Activated CD4-positive, alpha-beta T cell treated with anti-CD3 and anti-CD28 coated beads, Interleukin-2, amount 50 U/mL, for 48 hours (primary cell): ENCODE data around the gene SLC4A1AP.

Experiments
- DNase-seq, 2 experiments: peaks; one replicate each; pipeline ENCODE4 v3.0.0-alpha.2; 2020

Gene SLC4A1AP

DNA sequence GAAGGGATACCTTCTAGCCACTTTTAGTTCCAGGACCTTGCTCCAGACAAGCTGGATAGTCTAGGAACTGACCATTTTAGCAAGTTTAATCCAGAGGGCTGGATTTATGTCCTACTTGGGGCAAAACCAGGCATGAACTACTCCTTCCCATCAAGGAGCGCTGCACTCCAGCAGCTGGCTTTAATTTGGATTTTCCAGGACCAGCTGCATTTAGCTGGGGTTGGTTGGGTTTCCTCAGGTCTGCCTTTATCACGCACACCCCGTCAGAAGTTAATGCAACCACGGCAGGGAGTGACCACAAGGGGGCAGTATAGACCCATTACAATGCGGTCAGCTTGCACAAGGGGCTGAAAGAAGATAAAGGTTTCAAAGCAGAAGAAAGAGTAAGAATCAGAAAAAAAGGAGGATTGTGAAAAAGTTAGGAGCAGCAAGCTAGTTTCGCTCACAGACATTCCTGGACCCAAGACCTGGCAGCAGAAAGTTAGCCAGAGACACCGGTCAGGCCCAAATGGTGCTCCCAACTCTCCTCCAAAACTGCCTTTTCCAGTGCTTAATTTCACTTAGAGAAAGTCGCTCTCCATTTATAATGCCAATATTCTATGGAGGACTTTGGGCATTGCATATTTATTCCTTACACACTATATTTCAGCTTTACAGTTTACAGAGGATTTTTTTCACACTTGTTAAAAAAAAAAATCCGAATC is 40.1 kb downstream of the SLC4A1AP start:
- peak; percentile 91 to 93 for DNase-seq

DNA sequence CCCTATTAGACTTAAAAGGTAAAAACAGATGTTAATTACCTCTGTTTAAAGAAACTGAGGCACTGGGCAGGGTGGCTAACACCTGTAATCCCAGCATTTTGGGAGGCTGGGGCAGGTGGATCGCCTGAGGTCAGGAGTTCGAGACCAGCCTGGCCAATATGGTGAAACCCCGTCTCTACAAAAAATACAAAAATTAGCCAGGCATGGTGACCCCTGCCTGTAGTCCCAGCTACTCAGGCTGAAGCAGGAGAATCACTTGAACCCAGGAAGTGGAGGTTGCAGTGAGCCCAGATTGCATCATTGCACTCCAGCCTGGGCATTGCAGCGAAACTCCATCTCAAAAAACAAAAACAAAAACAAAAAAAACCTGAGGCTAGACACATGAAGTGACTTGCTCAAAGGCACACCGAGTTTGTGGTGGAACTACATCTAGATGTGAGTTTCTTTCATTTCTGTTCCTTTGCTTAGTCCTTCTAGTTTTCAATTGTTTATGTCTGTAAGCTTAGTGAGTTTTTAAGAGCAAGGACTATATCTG is 40.7 kb downstream of the SLC4A1AP start:
- no peak for DNase-seq

DNA sequence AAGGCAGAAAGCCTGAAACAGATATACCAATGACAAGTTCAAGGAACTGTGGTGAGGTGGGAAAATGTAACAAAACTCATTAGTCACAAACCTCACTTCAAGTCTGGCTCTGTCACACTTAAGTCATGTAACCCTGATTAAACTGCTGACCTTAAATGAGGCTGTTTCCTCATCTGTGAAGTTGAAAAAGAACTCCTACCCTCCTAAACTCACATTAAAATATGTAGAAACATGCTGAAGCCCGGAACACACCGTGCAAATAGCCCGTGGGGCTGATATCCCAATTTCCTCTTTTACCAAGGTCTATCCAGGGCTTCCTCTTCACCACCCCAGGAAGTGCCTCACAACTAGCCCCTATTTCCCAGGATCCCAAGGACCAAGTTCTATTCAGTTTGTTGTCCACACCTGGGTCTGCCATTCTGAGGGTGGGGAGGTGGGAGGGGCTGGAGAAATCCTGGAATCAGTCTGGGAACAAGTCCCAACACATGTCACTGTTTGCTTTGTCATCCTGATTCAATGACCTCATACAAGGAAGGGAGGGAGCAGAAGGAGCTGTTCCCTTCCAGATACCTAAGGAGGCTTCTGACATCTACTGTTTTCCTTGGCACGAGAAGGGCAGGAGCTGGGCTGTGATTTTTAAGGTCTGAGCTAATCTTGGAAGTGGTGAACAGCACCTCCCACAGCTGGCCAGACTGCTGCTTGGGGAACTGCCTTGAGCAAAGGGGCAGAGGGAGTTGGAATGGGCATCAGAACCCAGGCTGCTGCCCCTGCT is 42.3 kb downstream of the SLC4A1AP start:
- DNase-seq: no peak

DNA sequence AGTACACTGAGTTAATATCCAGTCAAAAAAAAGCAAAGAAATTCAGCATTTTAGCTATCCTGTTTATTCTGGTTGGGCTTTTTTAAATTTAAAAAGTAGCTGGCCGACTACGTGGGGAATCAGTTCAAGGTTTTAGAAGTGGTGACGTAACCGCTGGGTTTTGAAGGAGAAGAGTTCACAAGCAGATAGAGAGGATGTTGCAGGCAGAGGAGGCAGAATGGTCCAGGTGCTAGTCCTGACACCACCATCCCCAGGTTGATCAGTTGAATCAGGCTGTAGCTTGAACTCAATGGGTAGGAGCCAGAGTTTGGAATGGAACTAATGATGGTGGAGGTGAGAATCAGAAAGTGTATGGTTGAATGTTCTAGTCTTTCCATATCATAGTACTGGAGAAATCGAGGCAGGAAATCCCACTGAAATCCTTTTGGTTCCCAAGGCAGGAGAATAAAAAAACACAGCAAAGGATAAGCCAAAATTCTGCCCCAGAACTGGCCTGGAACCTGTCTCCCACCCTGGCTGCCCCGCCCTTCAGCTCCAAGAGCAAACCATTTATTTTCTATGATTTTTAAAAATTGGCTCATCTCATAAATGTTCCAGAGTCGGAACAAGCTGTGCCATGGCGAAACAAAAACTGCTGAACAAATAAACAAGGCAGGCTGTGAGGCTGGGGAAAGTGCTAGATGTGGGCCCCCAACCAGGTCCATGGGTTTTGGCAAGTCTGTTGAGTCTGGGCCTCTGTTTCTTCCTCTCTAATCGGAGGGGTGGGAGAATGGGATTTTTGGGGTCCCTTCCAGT is 44.0 kb downstream of the SLC4A1AP start:
- DNase-seq: no peak

DNA sequence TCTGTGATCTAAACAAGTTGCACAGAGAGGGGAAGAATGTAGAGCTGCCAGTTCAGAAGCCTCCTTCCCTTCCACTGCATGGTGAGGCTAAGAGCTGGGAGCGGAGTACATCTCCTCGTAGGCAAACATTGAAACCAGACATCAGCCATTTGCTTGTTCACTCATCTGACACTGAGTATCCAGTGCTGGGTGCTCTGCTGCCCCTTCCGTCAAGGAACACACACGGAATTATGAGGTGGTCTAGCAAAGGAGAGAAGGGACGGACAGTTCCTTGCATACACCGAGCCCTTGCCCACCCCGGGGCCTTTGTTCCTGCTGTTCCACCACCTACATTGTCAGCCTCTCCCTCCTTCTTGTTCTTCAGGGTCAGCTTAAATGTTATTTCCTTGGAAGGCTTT is 44.6 kb downstream of the SLC4A1AP start:
- no peak for DNase-seq

DNA sequence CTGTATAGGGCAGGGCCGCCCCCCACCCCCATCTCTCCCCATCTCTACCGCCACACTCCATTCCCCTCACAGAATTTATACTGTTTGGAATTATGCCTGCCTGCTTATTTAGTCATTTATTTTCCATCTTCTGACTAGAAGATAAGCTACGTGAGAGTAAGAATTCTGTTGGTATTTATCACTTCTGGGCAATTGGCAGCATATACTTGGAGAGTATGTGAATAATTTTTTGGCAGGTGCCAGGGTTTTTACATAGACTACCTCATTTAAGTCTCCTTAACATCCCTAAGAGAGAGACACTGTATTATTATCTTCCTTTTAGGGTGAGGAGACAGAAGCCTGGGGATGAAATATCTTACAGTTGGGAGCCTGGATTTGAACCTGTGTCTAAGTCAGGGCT is 45.0 kb downstream of the SLC4A1AP start:
- DNase-seq: no peak

DNA sequence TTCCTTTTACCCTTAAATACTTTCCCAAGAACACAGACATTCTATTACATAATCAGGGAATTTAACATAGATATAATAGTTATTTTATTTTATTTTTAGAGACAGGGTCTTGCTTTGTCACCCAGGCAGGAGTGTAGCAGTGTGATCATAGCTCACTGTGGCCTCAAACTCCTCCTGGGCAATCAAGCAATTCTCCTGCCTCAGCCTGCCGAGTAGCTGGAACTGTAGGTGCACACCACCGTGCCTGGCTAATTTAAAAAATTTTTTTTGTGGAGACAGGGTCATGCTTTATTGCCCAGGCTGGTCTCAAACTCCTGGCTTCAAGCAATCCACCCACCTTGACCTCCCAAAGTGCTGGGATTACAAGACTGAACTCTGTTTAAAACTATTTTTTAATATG is 45.6 kb downstream of the SLC4A1AP start:
- DNase-seq: no peak

DNA sequence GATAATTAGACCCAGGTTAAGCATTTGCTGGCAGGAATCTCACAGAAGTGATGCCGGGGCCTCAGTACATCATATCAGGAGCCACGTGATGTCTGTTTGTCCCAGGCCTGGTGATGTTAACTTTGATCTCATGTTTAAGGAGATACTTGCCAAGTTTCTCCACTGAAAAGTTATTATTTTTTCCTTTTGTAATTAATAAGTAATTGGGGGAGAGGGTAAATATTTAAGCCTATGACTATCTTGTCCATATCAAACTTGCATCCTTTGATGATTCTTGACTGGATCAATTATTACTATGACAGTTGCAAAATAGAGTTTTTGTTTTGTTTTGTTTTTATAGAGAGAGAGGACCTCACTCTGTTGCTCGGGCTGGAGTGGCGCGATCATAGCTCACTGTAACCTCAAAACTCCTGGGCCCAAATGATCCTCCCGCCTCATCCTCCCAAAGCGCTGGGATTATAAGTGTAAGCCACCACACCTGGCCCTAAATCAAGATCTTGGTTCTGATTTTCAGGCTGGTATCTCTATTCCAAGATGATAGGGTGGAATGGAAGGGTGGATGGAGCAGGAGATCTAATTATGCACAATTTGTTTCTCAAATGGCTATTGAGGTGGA is 46.4 kb downstream of the SLC4A1AP start:
- DNase-seq: no peak

DNA sequence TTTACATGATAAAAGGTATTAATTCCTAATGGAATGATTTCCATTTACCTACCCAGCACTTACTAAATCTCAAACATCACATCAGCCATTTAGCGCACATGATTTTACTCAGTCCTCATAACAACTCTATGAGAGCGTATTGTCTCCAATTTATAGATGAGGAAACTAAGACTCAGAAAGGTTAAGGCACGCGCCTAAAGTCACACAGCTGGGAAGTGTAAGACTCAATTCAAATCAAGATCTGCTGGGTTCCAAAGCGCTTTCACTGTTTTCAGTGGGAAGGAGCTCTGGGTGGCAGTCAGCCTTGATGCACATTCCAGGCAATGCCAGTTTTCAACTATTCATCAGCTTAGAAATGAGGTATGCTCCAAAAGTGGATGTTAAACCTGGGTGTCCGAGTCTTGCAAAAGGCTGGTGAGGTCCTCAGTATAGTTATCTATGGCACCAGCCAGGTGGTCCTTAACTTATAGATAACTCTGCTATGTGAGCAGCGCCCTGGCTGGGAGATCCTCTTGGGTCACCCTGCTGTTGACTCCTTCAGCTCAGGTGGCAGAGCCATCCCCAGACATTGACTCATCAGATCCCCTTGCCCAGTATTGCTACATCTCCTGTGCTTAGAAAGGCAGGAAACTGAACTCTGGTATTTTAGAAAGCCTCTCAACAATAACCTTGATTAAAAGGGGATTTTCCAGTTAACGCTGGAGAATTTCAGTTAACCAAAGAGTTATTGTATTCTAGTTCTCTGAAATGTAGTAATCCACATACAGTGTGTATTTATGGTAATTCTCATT is 47.1 kb downstream of the SLC4A1AP start:
- DNase-seq: no peak

DNA sequence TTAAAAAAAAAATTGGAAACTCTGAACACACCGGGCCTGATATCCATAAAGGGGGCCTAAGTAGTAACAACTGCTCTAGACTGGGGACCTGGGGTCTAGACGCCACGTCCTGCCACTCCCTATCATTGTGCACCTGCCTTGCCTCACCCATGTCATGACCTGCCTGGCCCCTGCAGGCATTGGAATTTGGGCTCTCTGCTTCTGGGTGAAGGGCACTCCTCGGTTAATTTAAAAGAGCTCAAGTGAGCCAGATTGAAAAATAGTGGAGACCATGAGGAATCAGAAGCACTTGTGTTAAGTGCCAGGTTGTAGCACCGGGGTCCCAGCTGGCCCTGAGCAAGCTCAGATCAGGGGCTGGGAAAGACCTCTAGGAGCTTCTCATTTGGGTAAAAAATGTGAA is 48.1 kb downstream of the SLC4A1AP start:
- DNase-seq: no peak

DNA sequence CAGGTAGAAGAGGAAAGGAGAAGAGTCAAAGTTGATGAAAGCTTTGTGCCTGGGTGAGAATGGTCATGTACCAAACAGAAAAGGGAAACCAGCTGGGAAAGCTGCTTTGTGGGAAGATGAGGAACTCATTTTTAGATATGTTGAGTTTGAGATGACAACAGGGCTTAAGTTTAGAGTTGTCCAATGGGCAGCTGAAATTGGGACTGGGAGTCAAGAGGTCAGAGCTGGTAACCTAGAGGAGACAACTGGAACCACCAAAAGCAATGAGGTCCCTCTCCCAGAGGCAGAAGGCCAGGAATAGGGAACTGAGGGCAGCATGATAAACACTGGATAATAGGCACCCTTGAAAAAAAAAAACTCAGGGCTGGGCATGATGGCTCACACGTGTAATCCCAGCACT is 48.8 kb downstream of the SLC4A1AP start:
- DNase-seq: no peak

DNA sequence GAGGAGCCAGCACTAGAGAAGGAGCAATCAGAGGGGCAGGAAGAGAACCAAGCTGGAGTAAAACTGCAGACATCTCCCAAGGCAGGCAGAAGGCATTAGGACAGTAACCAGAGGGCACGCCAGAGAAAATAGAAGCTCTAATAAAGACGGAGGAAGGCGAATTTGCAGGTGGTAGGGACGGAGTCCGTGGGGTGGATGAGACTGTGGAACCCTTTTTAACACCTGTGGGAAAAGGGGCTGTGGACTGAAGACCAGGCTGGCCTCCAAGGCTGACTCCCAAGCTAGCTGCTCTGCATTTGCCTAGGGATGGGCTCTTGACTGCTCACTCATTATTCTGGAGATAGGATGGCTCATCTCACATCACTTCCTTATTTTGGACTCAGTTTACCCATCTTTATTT is 49.5 kb downstream of the SLC4A1AP start:
- no peak for DNase-seq

DNA sequence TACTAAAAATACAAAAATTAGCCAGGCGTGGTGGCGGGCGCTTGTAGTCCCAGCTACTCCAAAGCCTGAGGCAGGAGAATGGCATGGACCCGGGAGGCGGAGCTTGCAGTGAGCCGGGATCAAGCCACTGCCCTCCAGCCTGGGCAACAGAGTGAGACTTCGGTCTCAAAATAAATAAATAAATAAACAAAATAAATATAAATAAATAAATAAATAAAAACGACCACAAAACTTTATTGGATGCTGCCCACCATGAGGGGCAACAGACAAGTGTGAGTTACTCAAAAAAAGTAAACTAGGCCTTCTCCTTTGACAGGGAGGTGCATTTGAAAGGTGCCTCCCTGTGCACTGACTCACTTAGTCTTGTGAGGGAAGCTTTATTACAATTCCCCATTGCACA is 50.4 kb downstream of the SLC4A1AP start:
- DNase-seq: no peak

DNA sequence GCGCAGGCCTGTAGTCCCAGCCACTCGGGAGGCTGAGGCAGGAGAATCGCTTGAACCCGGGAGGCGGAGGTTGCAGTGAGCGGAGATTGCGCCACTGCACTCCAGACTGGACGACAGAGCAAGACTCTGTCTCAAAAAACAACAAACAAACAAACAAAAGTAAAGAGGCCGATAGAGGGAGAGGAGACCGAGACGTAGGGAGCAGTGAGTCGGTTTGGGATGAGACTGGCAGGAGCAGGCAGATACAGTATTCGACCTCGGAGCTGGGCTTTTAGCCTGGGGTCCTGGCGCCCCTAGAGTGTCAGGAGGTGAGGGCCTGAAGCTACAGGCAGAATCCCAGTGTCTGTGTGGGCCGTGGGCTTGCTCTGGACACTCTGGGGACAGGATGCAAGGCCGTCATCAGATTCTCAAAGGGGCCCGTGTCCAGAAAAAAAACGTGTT is 51.2 kb downstream of the SLC4A1AP start:
- no peak for DNase-seq

DNA sequence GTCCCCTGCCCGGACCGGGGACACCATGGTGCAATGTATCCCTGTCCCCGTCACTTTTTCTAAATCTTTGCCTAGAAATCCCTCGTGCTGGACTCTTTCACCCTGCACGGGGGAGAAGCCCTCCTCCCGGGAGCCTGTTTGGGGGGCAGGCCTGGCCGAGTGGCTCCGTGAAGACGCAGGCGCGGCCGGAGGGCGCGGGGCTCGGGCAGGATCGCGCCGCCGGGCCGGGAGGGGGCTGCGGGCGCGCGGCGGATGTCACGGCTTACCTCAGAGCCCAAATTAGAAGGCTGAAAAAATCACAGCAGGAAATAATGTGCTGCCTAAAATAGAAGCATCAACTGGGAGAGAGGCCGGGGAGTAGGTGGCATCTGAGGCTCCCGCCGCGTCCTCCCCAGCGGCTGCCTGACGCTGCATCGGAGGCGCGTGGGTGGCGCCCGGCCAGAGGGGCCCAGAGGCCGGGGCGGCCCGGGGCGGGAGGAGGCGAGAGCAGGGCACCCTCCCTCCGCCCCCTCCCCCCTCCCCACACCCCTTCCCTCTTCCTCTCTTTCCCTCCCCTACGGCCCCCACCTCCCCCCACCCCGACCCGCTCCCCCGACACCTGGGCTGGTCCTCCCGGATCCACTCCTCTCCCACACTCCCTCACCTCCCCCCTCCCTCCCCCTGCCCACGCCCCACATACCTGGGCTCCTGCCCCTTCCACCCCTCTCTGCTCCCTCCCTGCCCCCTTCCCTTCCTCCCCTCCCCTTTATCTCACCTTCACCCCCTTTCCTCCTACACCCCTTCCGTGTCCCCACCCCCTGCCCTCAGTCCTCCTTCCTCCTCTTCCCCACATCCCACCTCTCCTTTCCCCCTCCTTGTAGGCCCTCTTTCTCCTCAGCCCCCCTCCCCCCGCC is 51.9 kb downstream of the SLC4A1AP start:
- peak; percentile 43 to 49 for DNase-seq

DNA sequence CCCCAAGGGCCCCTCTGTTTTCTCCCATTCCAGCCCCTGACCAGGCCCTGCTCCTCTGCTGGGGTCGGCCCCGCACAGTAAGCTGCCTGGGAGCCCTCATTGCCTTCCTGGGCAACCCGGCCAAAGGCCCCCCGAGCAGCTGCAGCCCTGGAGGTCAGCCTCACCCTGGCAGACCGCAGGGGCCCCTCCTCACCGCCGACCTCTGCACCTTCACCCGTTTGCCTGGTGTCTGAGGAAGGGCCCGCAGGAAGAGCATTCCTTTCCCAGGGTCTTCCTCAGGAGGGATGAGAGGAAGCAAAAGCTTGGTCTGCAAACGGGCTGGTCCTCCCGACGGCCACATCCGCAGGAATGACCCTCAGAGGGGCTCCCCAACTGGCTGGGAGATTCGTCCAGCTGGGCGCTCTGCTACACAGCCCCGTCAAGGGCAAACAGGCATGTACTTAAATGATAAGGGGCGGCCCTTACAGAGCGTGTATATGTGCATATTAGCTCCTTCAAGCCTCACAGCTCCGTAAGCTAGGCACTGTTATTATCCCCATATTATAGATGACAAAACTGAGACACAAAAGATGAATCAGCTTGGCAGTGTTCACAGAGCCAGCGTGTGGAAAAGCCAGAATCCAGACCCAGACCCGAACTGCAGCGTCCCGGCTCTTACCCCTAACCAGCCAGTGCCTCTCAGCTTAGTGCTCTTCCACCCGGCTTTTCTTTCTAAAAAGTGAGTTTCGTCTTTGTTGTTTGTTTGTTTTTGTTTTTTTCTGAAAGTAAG is 52.8 kb downstream of the SLC4A1AP start:
- no peak for DNase-seq

DNA sequence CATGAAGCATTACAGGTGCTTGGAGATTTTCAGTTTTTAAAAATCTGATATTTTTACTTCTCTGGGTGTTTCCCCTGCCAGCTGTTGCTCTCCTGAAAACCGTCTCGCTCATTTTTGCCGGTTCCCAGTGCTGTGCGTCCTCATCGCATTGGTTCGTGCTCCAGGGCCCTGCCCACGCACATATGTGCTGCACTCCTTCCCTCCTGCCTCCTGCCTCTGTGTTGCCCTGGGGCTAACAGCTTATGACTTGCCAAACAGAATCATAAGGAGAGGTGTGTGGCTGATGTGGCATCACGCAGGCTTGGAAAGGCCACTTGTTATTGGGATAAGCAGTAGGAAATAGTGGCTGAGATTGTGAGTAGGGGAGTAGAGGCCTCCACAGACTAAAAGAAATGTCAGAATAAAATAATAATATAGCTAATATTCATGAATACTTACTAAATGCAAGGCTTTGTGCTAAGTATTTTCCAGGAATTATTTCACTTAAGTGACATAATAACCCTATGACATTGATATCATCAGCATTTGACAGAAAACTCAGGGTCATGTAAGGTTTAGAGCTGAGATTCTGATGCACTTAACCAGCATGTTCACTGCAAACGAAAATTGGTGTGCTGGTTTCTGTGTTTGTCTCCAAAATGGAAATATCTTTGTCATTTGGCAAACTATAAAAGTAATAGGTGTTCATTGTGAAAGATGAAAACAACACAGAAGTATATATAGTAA is 53.5 kb downstream of the SLC4A1AP start:
- DNase-seq: peak in 1 of 2 experiments; percentile 47

DNA sequence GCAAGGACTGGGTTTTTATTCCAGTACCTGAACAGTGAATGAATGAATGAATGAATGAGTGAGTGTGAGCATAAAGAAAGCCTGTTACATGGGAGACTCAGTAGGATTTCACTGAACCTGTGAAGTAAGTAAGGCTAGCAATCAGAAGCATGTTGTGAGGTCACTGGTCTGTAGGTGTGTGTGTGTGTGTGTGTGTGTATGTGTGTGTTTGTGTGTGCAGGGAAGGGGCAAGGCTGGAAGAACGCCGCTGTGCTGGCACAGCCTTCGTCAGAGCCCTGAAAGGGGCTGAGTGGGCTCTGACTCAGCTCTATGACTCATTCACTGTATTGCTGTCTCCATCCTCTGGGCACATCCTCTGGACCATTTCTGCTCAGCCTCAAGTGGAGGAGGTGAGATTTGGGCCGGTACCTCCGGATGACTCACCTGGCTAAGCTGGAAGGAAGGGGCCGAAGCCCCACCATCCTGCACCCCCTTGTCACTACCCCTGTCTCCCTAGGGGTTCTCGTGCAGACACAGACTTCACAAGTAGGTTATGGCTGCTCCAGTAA is 56.4 kb downstream of the SLC4A1AP start:
- peak; percentile 62 to 76 for DNase-seq

DNA sequence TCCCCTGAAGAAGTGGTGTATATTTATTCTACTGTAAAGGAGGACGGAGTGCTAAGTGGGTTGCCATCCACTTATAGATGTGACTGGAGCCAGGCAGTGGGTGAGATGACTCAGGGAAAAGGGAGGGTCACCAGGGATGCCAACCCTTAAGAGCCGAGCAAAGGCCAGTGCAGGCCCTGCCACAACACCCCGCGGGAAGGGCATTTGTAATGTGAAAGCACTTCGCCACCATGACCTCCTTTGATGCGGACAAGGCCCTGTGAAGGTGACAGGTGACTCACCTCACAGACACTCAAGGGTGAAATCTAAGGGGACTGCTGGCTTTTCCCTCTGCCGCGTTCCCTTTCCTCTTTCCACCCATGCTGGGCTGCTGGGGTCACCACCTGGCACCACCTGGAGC is 57.6 kb downstream of the SLC4A1AP start:
- no peak for DNase-seq
